Colonic mucosa (tissue), 4 donors: ENCODE measurements around the gene MORN1. TPM values are rescaled to one million over a fixed set of nuclear protein-coding genes. Genes with fewer than 3 reads are reported as not detected.

ENCODE experiments used
- DNase-seq: peaks from one replicate; pipeline ENCODE4 v3.0.0-alpha.2; 2020
- H3K27ac ChIP-seq: fragments of 200-600 bp; one replicate; pipeline ENCODE4 v1.8.0; 2021
- H3K27me3 ChIP-seq: fragments of 200-600 bp; one replicate; pipeline ENCODE4 v1.8.0; 2021
- H3K36me3 ChIP-seq: fragments of 200-600 bp; one replicate; pipeline ENCODE4 v1.8.0; 2021
- H3K4me1 ChIP-seq: fragments of 200-600 bp; one replicate; pipeline ENCODE4 v1.8.0; 2021; ENCODE audit warnings: mild to moderate bottlenecking
- H3K4me3 ChIP-seq: fragments of 200-600 bp; one replicate; pipeline ENCODE4 v1.8.0; 2021
- H3K9ac ChIP-seq, 2 donors: one replicate each; pipeline ENCODE4 v1.7.0; 2013; ENCODE audit warnings: control low read depth in 2 of 2, low read depth in 2 of 2, low read length in 2 of 2
- H3K9me3 ChIP-seq: fragments of 200-600 bp; one replicate; pipeline ENCODE4 v1.8.0; 2021
- intact Hi-C: fragments of 100-400 bp; cut with DNase I; formaldehyde crosslinking; loops from one replicate; pipeline ENCODE4 v1.14.1; 2022
- total RNA-seq, 2 donors: library from RNA; stranded (reverse); fragmentation: NEBNext Ultra II Directional in 1 of 2; extraction: Animal tissue kit (Norgen Biotek cat#: 25700) in 1 of 2; gene quantifications; one replicate each; pipeline ENCODE4 v1.2.1, GENCODE V29; 2021
- TF ChIP-seq, protein P1 (sequence below): fragments of 200-600 bp; IDR thresholded peaks from one replicate; pipeline ENCODE4 v1.8.0; 2022; ENCODE audit warnings: antibody characterized with exemption, mild to moderate bottlenecking
- donor health status: healthy.
- donor health status: DM: no; HTN: no; CAD: no.
- donor health status: DM: no; HTN: no; CAD: no.

Gene MORN1
- total RNA-seq, 2 donors from 2014 or later, result 11.3 to 18.9 TPM

DNA sequence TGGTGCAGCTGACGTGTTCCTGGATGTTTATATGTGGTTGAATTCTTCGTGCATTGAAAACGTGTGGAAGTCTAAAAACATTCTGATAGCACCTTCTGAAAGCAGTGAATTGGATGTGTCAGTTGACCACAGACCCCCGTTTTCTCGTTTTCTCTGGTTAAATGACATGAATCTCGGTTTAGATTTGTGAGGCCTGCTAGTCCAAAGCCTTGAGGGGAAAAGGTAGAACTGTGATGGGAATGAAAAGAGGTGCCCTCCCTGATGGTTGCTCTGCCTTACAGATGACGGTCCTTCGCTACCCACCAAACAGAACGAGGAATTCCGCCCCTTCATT lies 9.2 kb upstream of the MORN1 start:
- no peak for DNase-seq
- TF ChIP-seq, protein P1, sequence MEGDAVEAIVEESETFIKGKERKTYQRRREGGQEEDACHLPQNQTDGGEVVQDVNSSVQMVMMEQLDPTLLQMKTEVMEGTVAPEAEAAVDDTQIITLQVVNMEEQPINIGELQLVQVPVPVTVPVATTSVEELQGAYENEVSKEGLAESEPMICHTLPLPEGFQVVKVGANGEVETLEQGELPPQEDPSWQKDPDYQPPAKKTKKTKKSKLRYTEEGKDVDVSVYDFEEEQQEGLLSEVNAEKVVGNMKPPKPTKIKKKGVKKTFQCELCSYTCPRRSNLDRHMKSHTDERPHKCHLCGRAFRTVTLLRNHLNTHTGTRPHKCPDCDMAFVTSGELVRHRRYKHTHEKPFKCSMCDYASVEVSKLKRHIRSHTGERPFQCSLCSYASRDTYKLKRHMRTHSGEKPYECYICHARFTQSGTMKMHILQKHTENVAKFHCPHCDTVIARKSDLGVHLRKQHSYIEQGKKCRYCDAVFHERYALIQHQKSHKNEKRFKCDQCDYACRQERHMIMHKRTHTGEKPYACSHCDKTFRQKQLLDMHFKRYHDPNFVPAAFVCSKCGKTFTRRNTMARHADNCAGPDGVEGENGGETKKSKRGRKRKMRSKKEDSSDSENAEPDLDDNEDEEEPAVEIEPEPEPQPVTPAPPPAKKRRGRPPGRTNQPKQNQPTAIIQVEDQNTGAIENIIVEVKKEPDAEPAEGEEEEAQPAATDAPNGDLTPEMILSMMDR, result no peak
- H3K27me3 ChIP-seq, result no peaks in the 10 kb centered on the region
- H3K4me1 ChIP-seq, result no peaks in the 10 kb centered on the region
- H3K9ac ChIP-seq, result no peak overlapping the region
- H3K4me3 ChIP-seq, result no peak overlapping the region
- peaks cover 44% of the 10 kb centered on the region for H3K36me3 ChIP-seq
- H3K27ac ChIP-seq, result no peak overlapping the region
- intact Hi-C loops, result no loop called here
- no peaks in the 10 kb centered on the region for H3K9me3 ChIP-seq

DNA sequence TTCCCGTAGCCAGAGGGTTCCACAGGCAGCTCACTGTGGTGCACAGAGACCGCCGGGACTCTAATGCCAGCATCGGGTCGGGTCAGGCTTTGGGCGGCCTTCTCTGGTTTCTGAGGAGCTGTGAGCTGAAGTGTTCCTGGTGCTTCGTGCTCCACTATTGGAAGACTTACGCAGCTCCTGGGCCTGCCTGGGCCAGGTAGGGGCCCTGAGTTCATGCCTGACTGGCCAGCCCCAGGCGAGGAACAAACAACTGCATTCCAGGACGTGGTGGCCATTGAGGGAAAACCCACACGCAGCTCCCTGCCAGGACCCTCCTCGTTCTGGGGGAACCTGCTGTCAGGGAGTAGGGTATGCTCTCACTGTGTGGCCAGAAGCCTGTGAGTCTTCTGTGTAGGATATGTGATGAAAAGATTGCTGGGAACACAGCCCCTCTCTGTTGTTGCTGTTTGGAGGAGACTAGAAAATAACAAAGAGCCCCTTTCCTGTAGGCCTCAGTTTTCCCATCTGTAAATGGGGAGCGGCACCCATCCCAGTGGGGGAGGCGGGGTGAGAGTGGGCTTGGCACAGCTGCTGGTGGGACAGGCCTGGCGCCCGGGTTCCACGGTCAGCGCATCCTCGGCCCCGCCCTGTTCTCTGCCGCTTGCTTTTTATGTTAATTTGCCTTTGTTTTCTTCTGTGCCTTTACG lies 8.7 kb upstream of the MORN1 start:
- DNase-seq, result no peak
- intact Hi-C loops, result no loop called here
- H3K27me3 ChIP-seq, result no peaks in the 10 kb centered on the region
- no peaks in the 10 kb centered on the region for H3K9me3 ChIP-seq
- no peak overlapping the region for H3K27ac ChIP-seq
- peaks cover 44% of the 10 kb centered on the region for H3K36me3 ChIP-seq
- H3K9ac ChIP-seq, result no peak overlapping the region
- no peaks in the 10 kb centered on the region for H3K4me1 ChIP-seq
- no peak overlapping the region for H3K4me3 ChIP-seq
- TF ChIP-seq, protein P1, result no peak

DNA sequence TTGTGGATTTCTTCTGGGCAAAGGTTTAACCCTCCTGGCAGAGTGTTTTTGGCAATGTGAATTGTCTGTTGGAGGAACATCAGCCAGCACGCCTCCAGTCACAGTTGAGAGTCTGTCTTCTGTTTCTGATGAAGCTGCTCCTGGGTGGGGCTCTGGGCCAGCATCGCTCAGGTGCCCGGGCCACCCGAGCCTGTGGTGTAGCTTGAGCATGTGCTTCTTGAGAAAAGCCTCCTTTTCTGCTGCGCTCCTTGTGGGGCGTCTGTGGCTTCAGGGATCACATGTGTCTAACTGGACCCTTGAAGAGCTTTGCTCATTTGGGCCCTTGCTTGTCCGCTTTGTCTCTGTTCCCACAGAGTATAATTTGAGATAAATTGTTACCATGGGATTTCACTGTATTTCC lies 7.5 kb upstream of the MORN1 start:
- no peaks in the 10 kb centered on the region for H3K9me3 ChIP-seq
- peaks cover 38% of the 10 kb centered on the region for H3K36me3 ChIP-seq
- no peak overlapping the region for H3K9ac ChIP-seq
- intact Hi-C loops, result no loop called here
- TF ChIP-seq, protein P1, result no peak
- H3K27me3 ChIP-seq, result no peaks in the 10 kb centered on the region
- DNase-seq, result no peak
- H3K4me1 ChIP-seq, result peaks cover 5% of the 10 kb centered on the region
- H3K4me3 ChIP-seq, result no peak overlapping the region
- no peak overlapping the region for H3K27ac ChIP-seq

DNA sequence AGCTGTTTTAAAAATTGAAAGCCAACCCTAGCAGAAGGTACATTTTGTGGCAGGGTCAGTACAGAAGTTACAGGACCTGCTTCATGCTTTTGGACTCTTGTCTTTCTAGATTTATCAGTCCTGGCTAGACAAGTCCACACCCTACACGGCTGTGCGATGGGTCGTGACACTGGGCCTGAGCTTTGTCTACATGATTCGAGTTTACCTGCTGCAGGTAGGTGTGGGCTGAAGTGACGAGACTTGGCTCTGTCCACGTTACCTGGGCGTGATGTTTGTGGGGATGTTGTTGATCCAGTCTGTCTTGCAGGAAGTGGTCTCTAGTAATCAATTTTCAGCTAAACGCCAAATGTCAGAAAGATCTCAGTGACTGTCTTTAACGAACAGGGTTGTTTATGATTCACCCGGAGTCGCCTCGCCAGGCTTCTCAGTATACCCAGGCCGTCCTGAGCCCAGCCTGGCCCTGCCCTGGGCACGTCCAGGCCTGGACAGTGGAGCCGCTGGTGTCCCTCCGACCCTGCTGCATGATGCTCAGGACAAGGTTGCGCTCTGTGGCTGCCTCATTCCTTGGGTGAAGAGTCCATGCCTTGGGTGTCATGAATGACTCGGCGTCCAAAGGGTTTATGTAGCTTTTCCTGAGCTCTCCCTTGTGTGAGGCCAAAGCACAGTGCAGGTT lies 5.8 kb upstream of the MORN1 start:
- intact Hi-C loops, result no loop called here
- H3K36me3 ChIP-seq, result peaks cover 26% of the 10 kb centered on the region
- H3K27me3 ChIP-seq, result no peaks in the 10 kb centered on the region
- peaks cover 16% of the 10 kb centered on the region for H3K4me1 ChIP-seq
- no peaks in the 10 kb centered on the region for H3K9me3 ChIP-seq
- TF ChIP-seq, protein P1, result no peak
- H3K27ac ChIP-seq, result no peak overlapping the region
- H3K9ac ChIP-seq, result no peak overlapping the region
- H3K4me3 ChIP-seq, result no peak overlapping the region
- no peak for DNase-seq

DNA sequence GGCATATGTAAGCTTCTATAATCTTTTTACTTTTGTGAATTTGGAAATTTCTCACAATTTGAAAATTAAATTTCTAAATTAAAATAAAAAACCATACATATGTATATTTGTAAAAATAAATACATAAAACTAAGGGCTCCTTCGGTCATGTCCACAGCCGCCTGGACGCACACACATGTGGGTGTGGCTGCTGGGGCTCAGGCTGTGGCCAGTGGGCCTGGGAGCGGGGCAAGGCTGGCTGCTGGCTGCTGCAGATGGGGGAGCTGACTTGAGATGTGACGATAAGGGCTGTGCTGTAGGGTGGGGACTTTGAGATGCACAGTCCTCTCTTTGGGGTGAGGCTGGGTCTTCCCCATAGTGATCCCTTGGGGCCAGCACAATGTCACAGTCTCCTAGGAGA lies 5.1 kb upstream of the MORN1 start:
- peaks cover 16% of the 10 kb centered on the region for H3K4me1 ChIP-seq
- no peak overlapping the region for H3K4me3 ChIP-seq
- TF ChIP-seq, protein P1, result no peak
- no peaks in the 10 kb centered on the region for H3K27me3 ChIP-seq
- H3K36me3 ChIP-seq, result peaks cover 21% of the 10 kb centered on the region
- no peak for DNase-seq
- H3K9ac ChIP-seq, result no peak overlapping the region
- no peaks in the 10 kb centered on the region for H3K9me3 ChIP-seq
- H3K27ac ChIP-seq, result no peak overlapping the region
- intact Hi-C loops, result no loop called here
